PC-9 (cell line): ENCODE results near the gene KLC1. TPM values are rescaled to one million over a fixed set of nuclear protein-coding genes. Genes with fewer than 3 reads are reported as not detected.
"Not testable (repeated sequence)": the region's sequence is repeated elsewhere in the genome, so short reads cannot be mapped to it uniquely, and the experiment has no call there.

Source experiments
- BruUV-seq: library from RNA; stranded (reverse); fragments of 400-500 nt; replicated peaks from 2 replicates; lab custom pipeline; 2021; lab: Mats Ljungman, UMichigan
- CTCF ChIA-PET: fragments of 300-600 bp; sonication (Branson Sonifier 250); formaldehyde crosslinking; loops from one replicate; lab custom pipeline; 2022; ENCODE audit warnings: antibody characterized with exemption; lab: Charles Lee
- POLR2A ChIA-PET: fragments of 300-600 bp; sonication (Branson Sonifier 250); formaldehyde crosslinking; loops from one replicate; lab custom pipeline; 2022; ENCODE audit warnings: antibody characterized with exemption; ENCODE audit not compliant: unreplicated experiment; lab: Charles Lee
- DNase-seq, 2 experiments: peaks; one replicate each; pipeline versions ENCODE4 v3.0.0 to v3.0.0-alpha.2; 2015 to 2022; ENCODE audit warnings: mixed read lengths in 1 of 2
- H2AFZ ChIP-seq: fragments of 200-600 bp; sonication (generic); 2 replicates; pipeline ENCODE4 v1.8.1; 2017; ENCODE audit warnings: antibody characterized with exemption
- H3F3A ChIP-seq: fragments of 200-600 bp; sonication (generic); 2 replicates; pipeline ENCODE4 v1.8.1; 2017; ENCODE audit warnings: antibody characterized with exemption, mild to moderate bottlenecking, low read depth; ENCODE audit not compliant: insufficient read depth
- H3K27ac ChIP-seq: fragments of 200-600 bp; sonication (generic); 2 replicates; pipeline ENCODE4 v1.6.1; 2016; ENCODE audit warnings: mixed run types
- H3K27me3 ChIP-seq: fragments of 200-600 bp; sonication (generic); 2 replicates; pipeline ENCODE4 v1.6.1; 2016; ENCODE audit warnings: low read depth, mixed run types; ENCODE audit not compliant: insufficient read depth
- H3K36me3 ChIP-seq: fragments of 200-600 bp; sonication (generic); 2 replicates; pipeline ENCODE4 v1.6.1; 2016; ENCODE audit warnings: low read depth, mixed run types
- H3K4me1 ChIP-seq: fragments of 200-600 bp; sonication (generic); replicated peaks from 2 replicates; pipeline ENCODE4 v1.6.1; 2016; ENCODE audit warnings: mixed run types; ENCODE audit not compliant: insufficient read depth
- H3K4me2 ChIP-seq: fragments of 200-600 bp; sonication (generic); 2 replicates; pipeline ENCODE4 v1.6.1; 2017; ENCODE audit warnings: mixed run types
- H3K4me3 ChIP-seq: fragments of 200-600 bp; sonication (generic); 2 replicates; pipeline ENCODE4 v1.6.1; 2016; ENCODE audit warnings: mixed run types
- H3K79me2 ChIP-seq: fragments of 200-600 bp; sonication (generic); 2 replicates; pipeline ENCODE4 v1.6.1; 2017; ENCODE audit warnings: low read depth, mixed run types
- H3K9me2 ChIP-seq: fragments of 200-600 bp; sonication (generic); 2 replicates; pipeline ENCODE4 v1.8.1; 2017; ENCODE audit warnings: mild to moderate bottlenecking; ENCODE audit not compliant: insufficient read depth
- H3K9me3 ChIP-seq: fragments of 200-600 bp; sonication (generic); 2 replicates; pipeline ENCODE4 v1.8.1; 2016; ENCODE audit warnings: low read depth; ENCODE audit not compliant: insufficient read depth
- H4K20me1 ChIP-seq: fragments of 200-600 bp; sonication (generic); 2 replicates; pipeline ENCODE4 v1.8.1; 2017; ENCODE audit not compliant: insufficient read depth
- EZH2 ChIP-seq: fragments of 200-600 bp; sonication (generic); IDR thresholded peaks from 2 replicates; pipeline ENCODE4 v1.8.0; 2017; ENCODE audit warnings: antibody characterized with exemption, low read depth
- intact Hi-C: fragments of 100-400 bp; cut with micrococcal nuclease; formaldehyde crosslinking; loops from one replicate; pipeline ENCODE4 v1.10.0; 2022; ENCODE audit not compliant: unreplicated experiment
- total RNA-seq: library from RNA; stranded (reverse); gene quantifications from 2 replicates; pipeline ENCODE4 v1.2.3, GENCODE V29; 2021
- TF ChIP-seq, protein P1 (sequence below): fragments of 200-600 bp; sonication (generic); conservative IDR thresholded peaks from 2 replicates; pipeline ENCODE4 v1.6.1; 2017; ENCODE audit warnings: mixed run types, antibody characterized with exemption, mild to moderate bottlenecking, moderate library complexity

The KLC1 gene
- total RNA-seq, 1 experiment from 2014 or later: 254 TPM

DNA sequence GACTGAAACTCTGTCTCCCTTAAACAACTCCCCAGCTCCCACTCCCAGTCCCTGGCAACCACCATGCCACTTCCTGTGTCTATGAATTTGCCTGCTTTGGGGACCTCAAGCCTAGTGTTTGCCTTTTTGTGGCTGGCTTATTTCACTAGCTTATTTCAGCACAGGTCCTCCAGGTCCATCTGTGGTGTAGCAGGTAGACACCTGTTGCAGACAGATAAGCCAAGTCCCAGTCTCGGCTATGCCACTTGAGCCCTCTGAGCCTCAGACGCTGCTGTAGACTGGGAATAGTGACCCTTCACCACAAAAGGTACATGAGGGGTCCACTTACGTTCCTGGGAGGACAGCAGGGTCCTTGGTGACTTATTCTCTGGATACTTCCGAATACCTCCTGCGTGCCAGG lies 24.4 kb upstream of the KLC1 start:
- TF ChIP-seq EZH2: no peak
- TF ChIP-seq, protein P1, sequence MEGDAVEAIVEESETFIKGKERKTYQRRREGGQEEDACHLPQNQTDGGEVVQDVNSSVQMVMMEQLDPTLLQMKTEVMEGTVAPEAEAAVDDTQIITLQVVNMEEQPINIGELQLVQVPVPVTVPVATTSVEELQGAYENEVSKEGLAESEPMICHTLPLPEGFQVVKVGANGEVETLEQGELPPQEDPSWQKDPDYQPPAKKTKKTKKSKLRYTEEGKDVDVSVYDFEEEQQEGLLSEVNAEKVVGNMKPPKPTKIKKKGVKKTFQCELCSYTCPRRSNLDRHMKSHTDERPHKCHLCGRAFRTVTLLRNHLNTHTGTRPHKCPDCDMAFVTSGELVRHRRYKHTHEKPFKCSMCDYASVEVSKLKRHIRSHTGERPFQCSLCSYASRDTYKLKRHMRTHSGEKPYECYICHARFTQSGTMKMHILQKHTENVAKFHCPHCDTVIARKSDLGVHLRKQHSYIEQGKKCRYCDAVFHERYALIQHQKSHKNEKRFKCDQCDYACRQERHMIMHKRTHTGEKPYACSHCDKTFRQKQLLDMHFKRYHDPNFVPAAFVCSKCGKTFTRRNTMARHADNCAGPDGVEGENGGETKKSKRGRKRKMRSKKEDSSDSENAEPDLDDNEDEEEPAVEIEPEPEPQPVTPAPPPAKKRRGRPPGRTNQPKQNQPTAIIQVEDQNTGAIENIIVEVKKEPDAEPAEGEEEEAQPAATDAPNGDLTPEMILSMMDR: no peak
- no peak overlapping the region for H2AFZ ChIP-seq
- no peaks in the 10 kb centered on the region for H3K4me1 ChIP-seq
- ChIA-PET POLR2A (no interaction called here), CTCF (interaction anchor here (0.5 to 1.1 kb wide), 3 partner anchors 9 to 1515 kb away, joined by 3 to 4 read pairs (median 4); no protein-coding TSS in a partner anchor)
- no peaks in the 10 kb centered on the region for H3K79me2 ChIP-seq
- H3K4me3 ChIP-seq: no peak overlapping the region
- H3K36me3 ChIP-seq: no peaks in the 10 kb centered on the region
- H3K9me3 ChIP-seq: no peaks in the 10 kb centered on the region
- H3K4me2 ChIP-seq: no peak overlapping the region
- H4K20me1 ChIP-seq: no peaks in the 10 kb centered on the region
- intact Hi-C loops: no loop called here
- H3F3A ChIP-seq: no peaks in the 10 kb centered on the region
- H3K9me2 ChIP-seq: no peaks in the 10 kb centered on the region
- H3K27ac ChIP-seq: no peak overlapping the region
- DNase-seq: no peak
- no peaks in the 10 kb centered on the region for H3K27me3 ChIP-seq
- BruUV-seq: no TSS peak

DNA sequence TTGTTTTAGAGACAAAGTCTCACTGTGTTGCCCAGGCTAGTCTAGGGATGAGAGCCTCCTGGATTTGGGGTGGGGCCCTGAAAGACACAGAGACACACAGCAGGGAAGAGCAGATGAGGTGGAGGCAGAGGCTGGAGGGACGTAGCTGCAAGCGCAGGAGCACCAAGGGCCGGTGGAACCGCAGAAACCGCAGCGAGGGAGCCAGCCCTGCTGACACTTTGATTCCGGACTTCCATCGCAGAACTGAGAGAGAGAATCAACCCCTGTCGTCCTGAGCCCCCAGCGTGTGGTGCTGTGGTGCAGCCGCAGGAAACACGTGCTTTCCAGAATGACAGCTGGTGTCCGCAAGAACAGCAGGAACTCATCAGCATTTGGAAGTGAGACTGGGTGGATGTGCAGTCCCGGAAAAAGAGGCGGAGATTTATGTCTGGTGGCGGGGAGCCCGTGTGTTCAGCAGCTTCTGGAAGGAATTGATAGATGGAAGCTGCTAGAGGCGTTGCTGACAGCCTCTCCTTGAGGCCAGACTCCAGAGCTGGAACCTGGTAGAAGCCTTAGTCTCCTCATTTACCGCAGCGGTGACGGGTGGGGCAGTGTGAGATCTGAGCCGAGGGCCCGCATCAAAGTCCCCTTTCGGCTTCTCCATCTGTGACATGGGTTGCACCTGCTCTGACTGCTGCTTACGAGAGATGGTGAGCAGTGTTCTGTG lies 21.9 kb upstream of the KLC1 start:
- Histone ChIP-seq H3K4me3 (no peak overlapping the region), H3F3A (no peaks in the 10 kb centered on the region)
- POLR2A ChIA-PET: no interaction called here

DNA sequence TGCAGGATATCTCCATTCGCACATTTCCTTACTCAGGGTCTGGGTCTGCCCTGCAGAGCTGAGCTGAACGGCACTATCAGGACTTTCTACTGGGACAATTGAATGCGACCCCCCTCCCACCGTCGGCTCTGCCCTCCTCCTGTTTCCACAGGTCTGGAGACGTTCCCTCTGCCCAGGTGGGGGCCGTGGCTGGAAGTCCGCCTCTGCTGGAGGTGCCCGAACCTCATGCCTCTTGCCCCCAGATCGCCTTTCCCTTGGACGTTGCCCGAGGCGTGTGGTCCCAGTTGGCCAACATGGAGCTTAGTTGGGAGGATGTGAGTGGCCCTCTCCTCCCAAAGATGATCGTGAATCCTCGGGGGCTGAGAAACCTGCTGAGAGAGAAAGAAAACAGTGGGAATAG lies 21.2 kb upstream of the KLC1 start:
- ChIA-PET POLR2A (no interaction called here), CTCF (interaction anchor here (0.6 kb wide), 1 partner anchor 72 kb away, joined by 4 read pairs; no protein-coding TSS in a partner anchor)
- no peaks in the 10 kb centered on the region for H3K9me2 ChIP-seq
- H3F3A ChIP-seq: no peaks in the 10 kb centered on the region
- H3K4me1 ChIP-seq: no peaks in the 10 kb centered on the region
- intact Hi-C loops: no loop called here
- no TSS peak for BruUV-seq
- H4K20me1 ChIP-seq: no peaks in the 10 kb centered on the region
- no peak for DNase-seq
- H3K79me2 ChIP-seq: no peaks in the 10 kb centered on the region
- TF ChIP-seq, protein P1: no peak
- TF ChIP-seq EZH2: no peak
- H3K27me3 ChIP-seq: no peaks in the 10 kb centered on the region
- no peak overlapping the region for H3K4me2 ChIP-seq
- peaks cover 16% of the 10 kb centered on the region for H3K9me3 ChIP-seq
- no peaks in the 10 kb centered on the region for H3K36me3 ChIP-seq
- H2AFZ ChIP-seq: no peak overlapping the region
- H3K27ac ChIP-seq: no peak overlapping the region
- H3K4me3 ChIP-seq: no peak overlapping the region

More for the DNA sequence above, 21.9 kb upstream of the KLC1 start:
- Histone ChIP-seq H3K4me1 (no peaks in the 10 kb centered on the region), H3K79me2 (no peaks in the 10 kb centered on the region), H3K36me3 (no peaks in the 10 kb centered on the region), H3K4me2 (no peak overlapping the region), H3K9me3 (peaks cover 16% of the 10 kb centered on the region), H4K20me1 (no peaks in the 10 kb centered on the region), H3K27ac (no peak overlapping the region), H2AFZ (no peak overlapping the region), H3K27me3 (no peaks in the 10 kb centered on the region), H3K9me2 (no peaks in the 10 kb centered on the region)
- CTCF ChIA-PET: interaction anchor here (0.6 kb wide), 1 partner anchor 169 kb away, joined by 14 read pairs; no protein-coding TSS in a partner anchor
- BruUV-seq: no TSS peak
- TF ChIP-seq, protein P1: no peak
- TF ChIP-seq EZH2: no peak
- intact Hi-C loops: no loop called here
- DNase-seq: no peak

DNA sequence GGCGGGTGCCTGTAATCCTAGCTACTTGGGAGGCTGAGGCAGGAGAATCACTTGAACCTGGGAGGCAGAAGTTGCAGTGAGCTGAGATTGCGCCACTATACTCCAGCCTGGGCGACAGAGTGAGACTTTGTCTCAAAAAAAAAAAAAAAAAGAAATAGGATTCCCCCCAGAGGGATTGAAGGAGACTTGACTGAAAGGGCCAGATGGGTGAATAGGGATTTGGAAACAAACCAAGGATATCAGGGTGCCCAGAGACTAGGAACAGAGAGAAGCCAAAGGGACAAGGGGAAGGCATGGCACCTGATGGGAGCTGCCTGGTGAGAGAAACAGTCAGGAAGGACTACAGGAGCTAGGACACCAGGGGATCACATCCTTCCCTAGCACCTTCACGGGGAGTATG lies 19.9 kb upstream of the KLC1 start:
- H3F3A ChIP-seq, H3K9me2 ChIP-seq, H2AFZ ChIP-seq, H3K4me2 ChIP-seq, H3K27ac ChIP-seq, BruUV-seq, H3K27me3 ChIP-seq, H3K79me2 ChIP-seq, intact Hi-C loops, POLR2A ChIA-PET, DNase-seq, H3K4me1 ChIP-seq, H4K20me1 ChIP-seq, CTCF ChIA-PET, H3K36me3 ChIP-seq, H3K4me3 ChIP-seq: not testable (repeated sequence)
- peaks cover 16% of the 10 kb centered on the region for H3K9me3 ChIP-seq
